GM12875 (cell line): ENCODE measurements around the gene CCZ1B.
"Not testable (repeated sequence)": the region's sequence is repeated elsewhere in the genome, so short reads cannot be mapped to it uniquely, and the experiment has no call there.

Source experiments
- H3K4me3 ChIP-seq: one replicate; pipeline ENCODE4 v1.5.1; 2011; ENCODE audit warnings: low read depth, low read length, control low read depth

CCZ1B gene

GRCh38 chr7:6792113-6792872, 33.8 kb downstream of the CCZ1B start:
- H3K4me3 ChIP-seq, result not testable (repeated sequence)

GRCh38 chr7:6789353-6789752, 36.7 kb downstream of the CCZ1B start:
- not testable (repeated sequence) for H3K4me3 ChIP-seq

GRCh38 chr7:6781581-6781980, 44.5 kb downstream of the CCZ1B start:
- not testable (repeated sequence) for H3K4me3 ChIP-seq

GRCh38 chr7:6761186-6761585, 64.9 kb downstream of the CCZ1B start:
- H3K4me3 ChIP-seq, result not testable (repeated sequence)

- not testable (repeated sequence) for H3K4me3 ChIP-seq
Measured at GRCh38 chr7:6753964-6754363, 72.1 kb downstream of the CCZ1B start, which contains the start of gene RSPH10B2. RSPH10B2 (plus strand) TSS chr7:6754103; CDS start chr7:6757678, 3,575 bp downstream.

- not testable (repeated sequence) for H3K4me3 ChIP-seq
Measured at GRCh38 chr7:6750173-6750572, 75.9 kb downstream of the CCZ1B start.

GRCh38 chr7:6749335-6749734, 76.7 kb downstream of the CCZ1B start:
- not testable (repeated sequence) for H3K4me3 ChIP-seq
